Stimulated activated CD8-positive, alpha-beta memory T cell treated with anti-CD3 and anti-CD28 coated beads, Interleukin-15, amount 100 ng/mL, for 24 hours (primary cell): ENCODE data around the gene URGCP.

Source experiments
- DNase-seq: peaks from one replicate; pipeline ENCODE4 v3.0.0-alpha.2; 2020; ENCODE audit warnings: low read depth

URGCP gene

GRCh38 chr7:43876241-43876640 lies 30.2 kb downstream of the URGCP start:
- DNase-seq = no peak

GRCh38 chr7:43873300-43873699 lies 33.1 kb downstream of the URGCP start:
- DNase-seq = no peak

DNA sequence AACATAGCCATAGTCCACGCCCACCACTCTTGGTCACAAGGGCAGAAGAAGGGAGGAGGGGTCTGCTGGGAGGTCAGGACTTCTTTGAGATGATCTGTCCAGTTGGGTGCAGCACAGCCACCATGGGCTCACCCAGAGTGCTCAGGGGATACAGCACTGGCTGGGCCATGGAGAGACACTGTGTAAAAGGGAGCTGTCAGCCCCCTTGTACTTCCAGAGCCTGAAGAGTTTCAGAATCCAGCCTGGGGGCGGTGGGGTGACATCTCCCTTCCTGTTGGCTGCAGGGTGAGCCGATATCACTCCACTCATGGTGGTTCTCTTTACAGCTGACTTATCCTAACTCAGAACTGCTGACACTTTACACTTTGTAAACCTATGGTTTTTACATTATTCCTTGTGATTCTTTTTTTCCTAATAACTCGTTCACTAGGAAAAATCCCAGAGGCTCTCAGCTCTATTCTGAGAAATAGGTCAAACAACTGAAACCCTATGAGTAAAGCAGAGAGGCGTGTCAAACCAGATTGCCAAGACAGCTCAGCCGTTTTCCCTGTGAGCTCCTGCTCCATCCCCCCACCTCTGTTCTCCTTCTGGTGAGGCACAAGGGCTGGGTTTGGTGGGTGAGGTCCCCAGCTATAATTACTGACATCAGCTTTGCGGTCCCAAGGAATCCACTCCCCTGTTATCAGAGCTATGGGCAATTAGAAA lies 33.8 kb downstream of the URGCP start:
- DNase-seq = no peak

DNA sequence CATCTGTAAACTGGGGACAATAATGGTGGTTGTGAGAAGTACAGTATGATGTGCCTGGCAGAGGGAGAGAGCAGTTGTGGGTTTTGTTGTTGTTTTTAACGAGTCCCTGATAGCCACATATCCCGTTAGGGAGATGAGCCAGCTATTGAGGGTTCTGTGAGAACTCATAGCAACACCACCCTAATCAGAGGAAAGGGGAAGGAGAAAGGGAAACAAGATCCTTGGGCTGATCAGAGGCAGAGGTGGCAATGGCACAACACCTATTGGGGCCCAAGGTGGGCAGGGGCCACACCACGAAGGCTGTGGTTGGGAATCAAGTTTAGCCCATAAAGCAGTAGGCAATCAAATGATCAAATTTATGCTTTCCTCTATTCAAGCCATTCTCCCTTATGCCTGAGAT lies 35.3 kb downstream of the URGCP start:
- DNase-seq = no peak

GRCh38 chr7:43870316-43870715 lies 36.1 kb downstream of the URGCP start:
- DNase-seq = no peak

DNA sequence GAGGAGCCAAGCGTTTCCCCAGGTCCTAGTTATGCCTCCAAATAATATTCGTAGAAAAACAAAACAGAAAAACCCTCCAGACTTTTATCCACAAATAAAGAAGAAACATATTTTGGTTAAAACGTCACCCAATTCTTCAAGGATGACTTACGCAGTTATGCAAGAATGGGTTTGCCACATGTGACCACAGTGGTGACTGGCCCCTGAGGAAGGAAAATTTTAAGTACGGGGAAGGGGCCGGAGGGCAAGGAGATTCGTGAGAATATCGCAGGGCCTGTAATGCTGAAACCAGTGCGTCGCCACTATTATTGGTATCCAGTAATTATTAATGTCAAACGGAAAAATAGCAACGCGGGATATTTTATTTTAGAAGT lies 36.5 kb downstream of the URGCP start:
- DNase-seq = no peak

DNA sequence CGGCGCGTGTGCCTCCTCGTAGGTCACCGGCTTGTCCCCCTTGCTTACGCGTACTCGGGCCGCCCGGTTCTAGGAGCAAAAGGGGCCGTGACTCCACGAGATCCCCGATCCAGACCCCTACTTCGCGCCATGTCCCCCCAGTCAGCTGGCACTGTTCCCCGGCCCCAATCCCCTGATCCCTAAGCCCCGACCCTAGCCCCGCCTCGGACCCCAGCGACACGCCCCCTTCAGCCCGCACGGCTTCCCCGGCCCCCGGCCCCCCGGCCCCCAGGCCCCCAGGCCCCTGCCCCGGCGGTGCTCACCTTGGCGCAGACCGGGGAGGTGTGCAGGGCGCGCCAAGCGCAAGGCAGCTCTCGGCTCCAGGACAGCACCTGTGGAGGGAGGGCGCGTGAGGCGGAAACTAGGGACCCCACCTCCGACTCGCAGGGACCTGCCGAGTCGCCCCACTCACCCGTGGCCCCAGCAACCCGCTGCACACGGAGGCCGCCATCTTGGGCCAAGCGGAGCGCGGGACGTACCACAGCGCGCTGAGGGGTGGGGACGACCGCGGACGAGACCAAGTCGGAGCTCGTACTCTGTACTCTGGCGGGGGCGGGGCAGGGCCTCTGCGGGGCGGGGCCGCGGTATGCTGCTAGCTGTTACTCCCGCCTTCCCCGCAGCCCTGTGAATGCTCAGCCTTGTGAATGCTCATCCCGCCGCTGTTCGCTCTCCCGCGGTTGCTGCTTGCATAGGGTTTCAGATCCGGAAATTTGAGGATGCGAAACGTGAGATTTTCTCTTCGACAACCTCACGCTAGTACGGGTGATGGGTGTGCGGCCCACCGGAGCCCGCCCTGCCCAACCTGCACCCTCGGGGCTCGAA lies 37.2 kb downstream of the URGCP start, which contains the start of gene MRPS24:
MRPS24 (minus strand) TSS at position 512 of the 861 bp plus-strand sequence; CDS start at position 490, 22 bp downstream.
- peak; percentile 96 for DNase-seq

GRCh38 chr7:43868681-43869005 lies 37.8 kb downstream of the URGCP start:
- no peak for DNase-seq

DNA sequence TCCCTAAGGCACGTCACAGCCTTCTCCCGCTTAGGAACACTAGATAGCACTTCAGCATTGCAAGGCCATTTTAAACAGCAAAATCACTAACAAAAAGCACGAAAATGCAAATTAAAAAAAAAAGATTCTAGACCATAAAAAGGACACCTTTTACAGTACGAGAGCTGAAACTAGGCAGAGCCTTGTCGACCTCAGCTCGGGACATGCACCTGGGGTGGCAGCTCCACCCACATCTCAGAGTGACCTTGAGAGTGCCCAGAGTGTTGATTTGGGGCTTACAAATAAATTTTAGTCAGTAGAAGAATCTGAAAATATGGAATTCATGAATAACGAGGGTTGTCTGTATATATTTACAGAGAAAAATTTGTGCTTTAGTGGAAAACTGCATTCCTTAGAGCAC lies 38.2 kb downstream of the URGCP start:
- DNase-seq = no peak

- DNase-seq = no peak
Observed at GRCh38 chr7:43865277-43865676, 41.1 kb downstream of the URGCP start.

DNA sequence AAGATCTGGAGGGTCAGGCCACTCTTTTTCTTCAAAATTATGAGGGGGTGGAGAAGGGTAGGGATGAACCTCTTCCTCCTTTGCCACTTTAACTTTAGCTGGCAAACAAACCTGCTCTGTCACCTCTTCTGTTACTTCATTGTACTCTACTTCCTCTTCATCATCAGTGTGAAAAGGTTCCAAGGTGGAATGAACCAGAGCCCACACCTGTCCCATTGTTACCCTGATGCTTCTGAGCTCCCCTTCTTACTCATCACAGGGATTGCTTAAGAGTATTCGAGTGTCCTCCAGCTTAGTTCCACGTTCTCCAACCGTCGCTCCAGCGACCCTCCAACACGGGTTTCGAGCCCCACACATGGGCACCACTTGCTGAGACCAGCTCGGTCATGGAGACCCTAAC lies 42.3 kb downstream of the URGCP start:
- no peak for DNase-seq

DNA sequence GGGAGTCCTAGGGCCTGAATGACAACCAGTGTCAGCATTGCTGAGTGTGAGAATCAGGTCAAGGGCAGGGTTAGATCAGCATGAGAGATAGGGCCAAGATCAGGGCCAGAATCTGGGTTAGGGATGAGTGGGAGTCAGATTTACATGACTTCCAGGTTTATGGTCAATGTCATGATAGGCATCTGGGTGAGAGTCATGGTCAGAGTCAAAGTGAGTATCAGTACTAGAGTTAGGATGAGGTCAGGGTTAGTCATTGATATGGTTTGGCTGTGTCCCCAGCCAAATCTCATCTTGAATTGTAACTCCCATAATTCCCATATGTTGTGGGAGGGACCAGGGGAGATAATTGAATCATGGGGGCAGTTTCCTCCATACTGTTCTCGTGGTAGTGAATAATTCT lies 49.4 kb downstream of the URGCP start:
- DNase-seq = no peak

DNA sequence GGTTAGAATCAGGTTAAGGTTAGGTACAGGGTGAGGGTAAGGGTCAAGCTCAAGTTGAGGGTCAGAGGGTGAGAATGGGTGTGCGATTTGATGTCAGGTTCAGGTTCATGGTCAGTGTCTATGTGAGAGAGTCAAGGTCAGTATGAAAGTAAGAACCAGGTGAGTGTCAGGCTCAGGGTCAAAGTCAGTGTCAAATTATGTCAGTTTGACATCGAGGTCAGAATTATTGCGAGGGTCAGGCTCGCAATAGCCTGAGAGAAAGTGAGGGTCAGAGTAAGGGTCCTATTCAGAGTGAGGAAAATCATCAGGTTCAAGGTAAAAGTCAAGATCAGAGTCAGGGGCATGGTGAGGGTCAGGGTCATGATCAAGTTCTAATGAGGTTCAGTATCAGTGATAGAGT lies 50.1 kb downstream of the URGCP start:
- no peak for DNase-seq

DNA sequence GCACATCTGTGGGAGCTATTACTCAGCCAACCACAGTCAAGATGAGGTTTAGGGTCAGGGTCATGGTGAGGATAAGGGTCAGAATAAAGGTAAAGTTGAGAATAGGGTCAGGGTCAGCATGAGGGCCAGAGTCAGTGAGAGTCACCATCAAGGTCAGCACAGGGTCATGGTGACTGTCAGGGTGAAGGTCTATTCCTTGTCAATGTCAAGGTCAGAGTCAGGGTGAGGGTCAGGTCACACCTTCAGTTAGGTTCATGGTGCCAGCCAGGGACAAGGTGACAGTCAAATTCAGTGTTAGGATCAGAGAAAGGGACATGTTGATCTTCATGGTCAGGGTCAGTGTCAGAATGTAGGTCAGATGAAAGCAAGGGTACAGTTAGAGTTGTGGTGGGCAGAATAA lies 51.2 kb downstream of the URGCP start:
- no peak for DNase-seq

DNA sequence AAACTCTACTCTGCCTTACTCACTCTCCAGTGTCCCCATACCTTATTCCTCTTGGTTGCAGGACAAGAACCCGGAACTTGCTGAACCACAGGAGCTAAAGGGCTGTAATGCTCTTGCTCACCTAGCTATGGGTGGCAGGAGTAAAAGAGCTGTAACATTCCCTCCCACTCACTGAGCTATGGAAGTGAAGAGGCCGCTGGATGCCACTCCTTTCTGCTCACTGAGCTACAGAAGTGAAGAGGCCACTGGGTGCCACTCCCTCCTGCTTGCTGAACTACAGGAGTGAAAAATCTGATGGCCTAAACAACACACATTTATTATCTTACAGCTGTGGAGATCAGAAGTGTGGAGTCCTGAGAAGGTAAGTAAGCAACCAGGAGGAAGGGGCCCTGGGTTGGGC lies 54.6 kb downstream of the URGCP start:
- no peak for DNase-seq

DNA sequence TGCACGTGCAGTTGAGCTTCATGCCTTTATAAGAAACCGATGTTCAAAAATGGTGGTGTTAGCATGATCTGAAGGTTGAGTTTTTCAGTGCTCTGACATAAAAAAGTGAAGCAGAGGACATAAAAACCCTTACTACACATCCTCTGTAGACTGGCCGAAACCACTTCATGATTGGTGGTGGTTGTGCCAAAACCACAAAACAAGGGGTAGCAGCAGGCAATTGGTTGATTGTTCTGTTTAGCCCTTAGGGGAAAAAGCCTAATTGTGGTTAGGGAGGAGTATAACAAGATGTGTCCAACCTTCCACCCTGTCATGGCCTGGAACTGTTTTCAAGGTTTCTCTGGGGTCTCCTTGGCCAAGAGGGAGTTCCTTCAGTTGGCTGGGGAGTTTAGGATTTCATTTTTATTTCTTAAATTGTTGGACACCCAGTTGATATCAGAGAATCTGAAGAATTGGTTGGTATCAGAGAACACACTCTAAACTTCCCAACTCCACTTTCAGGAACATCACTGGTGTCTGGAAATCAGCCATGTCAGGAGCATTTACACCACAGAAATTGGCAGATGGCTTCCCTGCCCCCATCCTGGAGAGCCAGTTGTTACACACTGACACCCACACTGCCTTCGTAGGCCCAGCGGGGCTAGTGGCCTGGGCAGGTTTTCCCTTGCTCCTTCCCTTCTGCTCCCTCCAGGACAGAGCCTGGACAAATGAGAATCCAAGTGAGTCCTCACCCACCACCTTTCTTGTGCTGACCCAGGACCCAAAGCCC lies 55.9 kb downstream of the URGCP start:
- no peak for DNase-seq

DNA sequence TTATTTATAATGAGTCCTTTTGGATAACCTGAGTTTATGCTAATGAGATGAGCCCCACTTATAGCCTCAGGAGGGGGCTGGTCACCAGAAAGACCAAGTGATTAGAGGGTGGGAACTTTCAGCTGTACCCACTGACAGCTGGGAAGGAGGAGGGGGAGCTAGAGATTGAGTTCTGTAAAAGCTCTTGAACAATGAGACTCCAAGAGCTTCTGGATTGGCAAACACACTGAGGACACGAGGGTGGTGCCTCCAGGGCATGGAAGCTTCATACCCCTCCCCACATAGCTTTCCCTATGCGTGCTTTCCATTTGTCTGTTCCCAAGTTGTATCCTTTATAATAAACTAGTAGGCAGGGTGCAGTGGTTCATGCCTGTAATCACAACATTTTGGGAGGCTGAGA lies 57.3 kb downstream of the URGCP start:
- DNase-seq = no peak

GRCh38 chr7:43847496-43847895 lies 58.9 kb downstream of the URGCP start:
- no peak for DNase-seq

DNA sequence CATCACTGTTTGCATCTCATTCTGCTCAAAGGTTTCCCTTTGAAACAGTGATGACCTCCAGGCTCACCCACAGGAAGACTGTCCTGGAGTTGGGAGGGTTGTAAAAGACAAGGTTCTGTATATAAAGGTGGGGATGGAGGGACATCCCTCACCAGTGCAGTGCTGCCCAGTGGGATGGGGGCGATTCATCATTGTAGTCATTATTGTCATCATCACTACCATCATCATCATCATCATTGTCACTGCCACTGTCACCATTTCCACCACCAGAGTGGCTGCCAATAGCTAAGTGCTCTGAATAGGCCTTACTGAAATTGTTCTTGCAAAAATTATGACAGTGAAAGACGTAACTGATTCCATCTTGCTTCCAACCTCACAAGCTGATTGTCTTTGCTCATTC lies 61.7 kb downstream of the URGCP start:
- DNase-seq = no peak

DNA sequence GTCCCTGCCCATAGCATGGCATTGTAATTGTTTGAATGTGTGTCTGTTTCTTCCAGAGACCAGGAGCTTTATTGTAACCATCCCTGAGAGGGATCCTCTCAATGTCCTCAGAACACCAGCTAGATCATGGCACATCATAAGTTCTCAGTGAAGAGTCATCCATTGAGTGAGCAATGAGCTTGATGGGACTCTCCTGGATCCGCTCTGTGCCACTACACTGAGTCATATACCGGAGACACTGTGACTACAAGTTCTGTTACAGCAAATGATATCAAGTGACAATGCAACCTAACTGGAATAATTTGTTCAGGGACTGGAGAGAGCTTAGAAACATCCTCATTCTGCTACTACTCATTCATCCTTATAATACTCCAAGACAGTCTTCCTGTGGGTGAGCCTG lies 62.1 kb downstream of the URGCP start:
- DNase-seq = no peak

- DNase-seq = no peak
Observed at GRCh38 chr7:43843296-43843695, 63.1 kb downstream of the URGCP start.

GRCh38 chr7:43838201-43838658 lies 68.2 kb downstream of the URGCP start:
- DNase-seq = no peak
